Activated naive CD8-positive, alpha-beta T cell treated with anti-CD3 and anti-CD28 coated beads, Interleukin-2, amount 50 U/mL, for 16 hours (primary cell): Measurements from ENCODE around the gene DARS2.
A peak's percentile ranks its signal among the peaks of the same experiment; 100 is the strongest.
"Not testable (repeated sequence)": the region's sequence is repeated elsewhere in the genome, so short reads cannot be mapped to it uniquely, and the experiment has no call there.

Experiments used
- DNase-seq: peaks from one replicate; pipeline ENCODE4 v3.0.0-alpha.2; 2020; ENCODE audit warnings: low read depth, low spot score

DARS2 gene

GRCh38 chr1:173861731-173862145 lies 37.3 kb downstream of the DARS2 start:
- no peak for DNase-seq

GRCh38 chr1:173862146-173862768 lies 37.8 kb downstream of the DARS2 start:
- DNase-seq, result not testable (repeated sequence)

- no peak for DNase-seq
Observed at GRCh38 chr1:173862769-173863223, 38.3 kb downstream of the DARS2 start.

GRCh38 chr1:173863224-173864161 lies 39.0 kb downstream of the DARS2 start:
- no peak for DNase-seq

GRCh38 chr1:173864179-173864867 lies 39.9 kb downstream of the DARS2 start:
- DNase-seq, result no peak

GRCh38 chr1:173865468-173866164 lies 41.1 kb downstream of the DARS2 start:
- DNase-seq, result no peak

DNA sequence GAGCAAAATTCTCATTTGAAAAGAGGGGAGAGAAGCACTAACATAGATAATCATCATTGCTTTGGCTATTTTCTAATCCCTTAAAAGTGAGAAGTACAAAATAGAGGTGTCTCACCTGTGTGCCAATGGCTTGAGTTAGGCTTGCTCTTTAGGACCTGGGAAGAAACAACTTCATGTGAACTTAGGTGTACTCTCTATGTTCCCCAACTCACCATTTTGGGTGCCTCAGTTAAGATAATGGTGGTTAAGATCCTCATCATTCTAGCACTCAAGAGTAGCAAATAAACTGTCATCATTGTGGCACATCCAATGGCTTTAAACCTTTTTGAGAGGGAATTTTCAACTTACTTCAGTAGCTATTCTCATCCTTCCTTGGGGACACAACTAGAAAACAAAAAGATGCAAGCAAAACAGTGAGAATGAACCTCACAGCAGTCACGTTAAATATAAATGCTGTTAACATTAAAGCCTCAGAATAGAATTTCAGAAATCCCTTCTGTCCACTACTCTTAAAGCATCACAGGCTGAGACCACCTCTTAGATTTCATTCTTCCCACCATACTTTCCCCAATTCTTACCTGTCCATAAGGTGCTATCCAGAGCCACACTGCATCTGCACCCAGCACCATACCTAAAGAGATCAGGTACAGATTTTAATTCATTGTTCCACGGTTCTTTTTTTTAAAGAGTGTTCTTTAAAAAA lies 42.1 kb downstream of the DARS2 start:
- no peak for DNase-seq

GRCh38 chr1:173867141-173867752 lies 42.8 kb downstream of the DARS2 start:
- DNase-seq, result no peak

DNA sequence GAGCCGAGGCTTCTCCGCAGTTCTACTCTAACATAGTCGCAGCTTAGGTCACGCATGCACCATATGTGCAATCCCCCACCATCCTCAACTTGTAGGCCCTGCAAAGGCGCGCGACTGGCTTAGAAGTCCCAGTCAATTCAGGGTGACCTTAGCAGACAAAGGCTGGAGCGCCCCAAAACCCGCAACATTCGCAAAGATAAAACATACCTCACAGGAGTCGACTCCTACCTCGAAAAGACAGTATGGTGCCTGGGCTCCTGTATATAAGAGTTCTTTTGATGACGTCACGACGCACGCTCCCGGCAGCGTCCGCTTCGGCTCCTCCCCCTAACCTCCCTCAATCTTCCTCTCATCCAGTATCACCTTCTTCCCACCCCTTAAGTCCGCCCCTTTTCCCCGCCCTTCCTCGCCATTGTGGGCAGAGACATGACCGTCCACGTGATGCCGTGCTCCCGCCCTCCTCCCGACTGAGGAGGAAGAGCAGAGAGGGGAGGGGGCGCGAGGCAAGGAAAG lies 43.3 kb downstream of the DARS2 start, which contains the start of gene GAS5:
Gene GAS5 (minus strand): TSS at position 237 of the 513 bp plus-strand sequence.
- DNase-seq, result peak; percentile 100

- DNase-seq, result peak; percentile 90
Observed at GRCh38 chr1:173868266-173869020, 44.0 kb downstream of the DARS2 start, which contains the start of gene ZBTB37. Gene ZBTB37 (plus strand): TSS chr1:173868380. CDS start chr1:173870226, 1,846 bp downstream.

DNA sequence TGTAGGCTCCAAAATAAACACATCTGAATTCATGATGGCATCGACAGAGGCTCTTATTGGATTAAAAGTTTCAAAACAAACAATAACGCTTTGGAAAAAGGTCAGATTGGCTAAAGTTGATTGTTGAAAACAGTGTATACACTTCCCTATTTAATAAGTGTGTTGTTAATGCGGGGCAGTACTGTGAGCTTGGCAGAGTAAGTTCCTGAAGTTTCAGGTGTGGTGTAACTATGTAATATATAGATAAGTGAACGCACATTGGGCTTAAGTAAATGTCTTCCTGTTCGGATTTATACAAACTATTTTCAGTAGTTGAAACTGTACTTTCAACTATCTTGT lies 44.5 kb downstream of the DARS2 start:
- DNase-seq, result no peak

- no peak for DNase-seq
Observed at GRCh38 chr1:173870252-173871075, 46.0 kb downstream of the DARS2 start.

DNA sequence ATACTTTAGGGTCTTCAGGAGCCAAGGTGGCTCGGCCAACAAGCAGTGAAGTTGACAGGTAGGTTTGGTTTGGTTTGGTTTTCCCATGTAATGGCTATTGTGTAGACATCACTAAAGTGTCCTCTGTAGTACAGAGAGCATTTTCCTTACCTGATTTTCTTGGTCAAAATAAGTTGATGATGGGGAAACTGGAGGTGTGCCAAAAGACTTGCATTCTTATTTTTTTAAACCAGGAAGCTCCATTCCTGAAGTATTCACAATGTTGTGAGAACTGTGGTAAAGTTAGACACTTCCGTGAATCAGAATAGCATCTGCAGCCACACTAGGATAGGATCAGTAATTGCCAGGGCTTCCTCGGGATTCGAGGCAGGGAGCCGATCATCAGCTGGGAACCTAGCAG lies 46.6 kb downstream of the DARS2 start:
- DNase-seq, result no peak

- no peak for DNase-seq
Observed at GRCh38 chr1:173871500-173871899, 47.0 kb downstream of the DARS2 start.

DNA sequence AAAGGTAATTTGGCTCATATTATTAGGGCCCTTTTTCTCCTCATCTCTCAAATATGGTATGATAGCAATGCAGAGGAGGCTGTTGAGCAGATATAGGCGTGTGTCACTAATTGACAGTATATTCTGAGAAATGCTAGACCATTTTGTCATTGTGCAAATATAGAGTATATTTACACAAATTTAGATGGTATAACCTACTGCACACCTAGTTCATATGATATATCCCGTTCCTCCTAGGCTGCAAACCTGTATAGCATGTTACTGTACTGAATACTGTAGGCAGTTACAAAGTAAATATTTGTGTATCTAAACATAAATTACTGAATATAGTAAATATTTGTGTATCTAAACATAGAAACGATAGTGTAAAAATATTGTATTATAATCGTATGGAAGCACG lies 52.3 kb downstream of the DARS2 start:
- no peak for DNase-seq

- DNase-seq, result no peak
Observed at GRCh38 chr1:173878251-173878650, 53.8 kb downstream of the DARS2 start.

GRCh38 chr1:173881117-173881516 lies 56.6 kb downstream of the DARS2 start:
- not testable (repeated sequence) for DNase-seq

- no peak for DNase-seq
Observed at GRCh38 chr1:173884701-173885100, 60.2 kb downstream of the DARS2 start.
